ENCODE measurements around the gene MCF2. TPM values are rescaled to one million over a fixed set of nuclear protein-coding genes. Genes with fewer than 3 reads are reported as not detected.

MCF2 gene, protein sequence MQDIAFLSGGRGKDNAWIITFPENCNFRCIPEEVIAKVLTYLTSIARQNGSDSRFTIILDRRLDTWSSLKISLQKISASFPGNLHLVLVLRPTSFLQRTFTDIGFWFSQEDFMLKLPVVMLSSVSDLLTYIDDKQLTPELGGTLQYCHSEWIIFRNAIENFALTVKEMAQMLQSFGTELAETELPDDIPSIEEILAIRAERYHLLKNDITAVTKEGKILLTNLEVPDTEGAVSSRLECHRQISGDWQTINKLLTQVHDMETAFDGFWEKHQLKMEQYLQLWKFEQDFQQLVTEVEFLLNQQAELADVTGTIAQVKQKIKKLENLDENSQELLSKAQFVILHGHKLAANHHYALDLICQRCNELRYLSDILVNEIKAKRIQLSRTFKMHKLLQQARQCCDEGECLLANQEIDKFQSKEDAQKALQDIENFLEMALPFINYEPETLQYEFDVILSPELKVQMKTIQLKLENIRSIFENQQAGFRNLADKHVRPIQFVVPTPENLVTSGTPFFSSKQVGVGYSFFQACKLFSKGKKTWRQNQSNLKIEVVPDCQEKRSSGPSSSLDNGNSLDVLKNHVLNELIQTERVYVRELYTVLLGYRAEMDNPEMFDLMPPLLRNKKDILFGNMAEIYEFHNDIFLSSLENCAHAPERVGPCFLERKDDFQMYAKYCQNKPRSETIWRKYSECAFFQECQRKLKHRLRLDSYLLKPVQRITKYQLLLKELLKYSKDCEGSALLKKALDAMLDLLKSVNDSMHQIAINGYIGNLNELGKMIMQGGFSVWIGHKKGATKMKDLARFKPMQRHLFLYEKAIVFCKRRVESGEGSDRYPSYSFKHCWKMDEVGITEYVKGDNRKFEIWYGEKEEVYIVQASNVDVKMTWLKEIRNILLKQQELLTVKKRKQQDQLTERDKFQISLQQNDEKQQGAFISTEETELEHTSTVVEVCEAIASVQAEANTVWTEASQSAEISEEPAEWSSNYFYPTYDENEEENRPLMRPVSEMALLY
- under 0.01 TPM in 1 of 2 replicates, not detected in the other for total RNA-seq

DNA sequence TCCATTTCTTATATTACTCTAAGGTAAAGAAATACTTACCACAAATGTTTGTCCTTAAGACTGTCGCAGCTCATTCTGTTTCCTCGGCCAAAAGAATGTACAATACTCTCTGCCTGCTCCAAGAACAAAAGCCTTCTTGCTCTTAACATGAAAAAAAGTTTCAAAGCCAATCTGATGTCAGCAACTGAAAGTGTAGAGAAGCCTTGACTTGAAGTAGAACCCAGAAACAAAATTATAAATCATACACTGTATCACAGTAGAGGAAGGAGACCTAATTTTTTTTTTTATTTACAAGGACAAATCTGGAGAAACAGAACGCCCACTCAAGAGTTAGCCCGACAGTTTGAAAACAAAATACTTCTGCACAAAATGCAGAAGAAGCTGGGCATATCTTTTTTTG is at the start of gene MCF2:
MCF2 (minus strand) TSS at position 101 of the 400 bp plus-strand sequence. CDS start 56,423 bp downstream, outside the sequence.

Small RNAs within 50 kb of the gene (small RNA-seq; reads per million reads assigned to genes)
- gene RF01210: not detected

Other genes with a start within 250 kb of the MCF2 start
- gene F9, start 177.4 kb downstream of the MCF2 start, total RNA-seq: not detected in 2 replicates
- 66.0 and 74.8 TPM in 2 replicates for gene ATP11C, start 224.9 kb upstream of the MCF2 start, total RNA-seq

All from vein endothelial cell (primary cell).